Caco-2 (cell line): ENCODE results near the gene DOCK2. TPM values are rescaled to one million over a fixed set of nuclear protein-coding genes. Genes with fewer than 3 reads are reported as not detected.

Experiments used
- BruUV-seq: library from RNA; stranded (reverse); fragments of 400-500 nt; replicated peaks from 2 replicates; lab custom pipeline; 2021; lab: Mats Ljungman, UMichigan
- CTCF ChIA-PET: fragments of 300-600 bp; sonication (Branson Sonifier 250); formaldehyde crosslinking; loops from one replicate; lab custom pipeline; 2022; ENCODE audit warnings: antibody characterized with exemption; lab: Charles Lee
- POLR2A ChIA-PET: fragments of 300-600 bp; sonication (Branson Sonifier 250); formaldehyde crosslinking; loops from one replicate; lab custom pipeline; 2022; ENCODE audit warnings: antibody characterized with exemption; lab: Charles Lee
- DNase-seq, 2 experiments: peaks; one replicate each; pipeline versions ENCODE4 v3.0.0 to v3.0.0-alpha.2; 2020 to 2022
- H3K27me3 ChIP-seq: replicated peaks from 2 replicates; pipeline ENCODE4 v1.6.0; 2011; ENCODE audit warnings: low read length; ENCODE audit not compliant: control insufficient read depth, insufficient read depth
- H3K36me3 ChIP-seq: 2 replicates; pipeline ENCODE4 v1.5.1; 2011; ENCODE audit warnings: low read length; ENCODE audit not compliant: control insufficient read depth, insufficient read depth
- H3K4me1 ChIP-seq: fragments of 250-450 bp; sonication (Bioruptor Pico); 2 replicates; pipeline ENCODE4 v1.5.1; 2020; ENCODE audit warnings: mild to moderate bottlenecking
- H3K4me3 ChIP-seq: 2 replicates; pipeline ENCODE4 v1.5.1; 2011; ENCODE audit warnings: low read depth, mild to moderate bottlenecking, control low read depth, low read length
- H3K9me3 ChIP-seq: fragments of 250-450 bp; sonication (Bioruptor Pico); 2 replicates; pipeline ENCODE4 v1.5.1; 2020; ENCODE audit warnings: mild to moderate bottlenecking, moderate library complexity
- H3K27ac Mint-ChIP-seq: one replicate; pipeline ENCODE4 v1.8.0; 2022; ENCODE audit warnings: mixed read lengths; ENCODE audit not compliant: unreplicated experiment
- H3K27me3 Mint-ChIP-seq: one replicate; pipeline ENCODE4 v1.8.0; 2022; ENCODE audit warnings: mixed read lengths; ENCODE audit not compliant: insufficient read depth, unreplicated experiment
- H3K36me3 Mint-ChIP-seq: one replicate; pipeline ENCODE4 v1.8.0; 2022; ENCODE audit warnings: mild to moderate bottlenecking, mixed read lengths; ENCODE audit not compliant: insufficient read depth, unreplicated experiment
- H3K4me1 Mint-ChIP-seq: one replicate; pipeline ENCODE4 v1.8.0; 2022; ENCODE audit warnings: low read depth, mixed read lengths; ENCODE audit not compliant: unreplicated experiment
- H3K4me3 Mint-ChIP-seq: one replicate; pipeline ENCODE4 v1.8.0; 2022; ENCODE audit warnings: mild to moderate bottlenecking, moderate library complexity, mixed read lengths; ENCODE audit not compliant: unreplicated experiment
- H3K9me3 Mint-ChIP-seq: one replicate; pipeline ENCODE4 v1.8.0; 2022; ENCODE audit warnings: mixed read lengths; ENCODE audit not compliant: unreplicated experiment
- intact Hi-C: fragments of 100-400 bp; cut with micrococcal nuclease; formaldehyde crosslinking; loops from one replicate; pipeline ENCODE4 v1.10.0; 2022; ENCODE audit not compliant: unreplicated experiment
- total RNA-seq: library from RNA; stranded (reverse); gene quantifications from 2 replicates; pipeline ENCODE4 v1.2.3, GENCODE V29; 2022
- TF ChIP-seq, protein P1 (sequence below), 2 experiments: fragments of 200-600 bp in 1 of 2; IDR thresholded peaks; 1 replicate in 1 of 2; 2 replicates in 1 of 2; pipeline versions ENCODE4 v1.5.1 to v1.8.0; 2011 to 2022; ENCODE audit warnings: antibody characterized with exemption in 1 of 2, control low read depth in 1 of 2, inconsistent platforms in 1 of 2, low read depth in 1 of 2, low read length in 1 of 2, mild to moderate bottlenecking in 1 of 2, moderate library complexity in 1 of 2; ENCODE audit not compliant: insufficient read depth in 1 of 2, severe bottlenecking in 1 of 2, unreplicated experiment in 1 of 2

DOCK2 gene
- total RNA-seq, 1 experiment from 2014 or later = 0.09 TPM

- CTCF ChIA-PET = no interaction called here
- H3K4me1 ChIP-seq = no peaks in the 10 kb centered on the region
- H3K27ac Mint-ChIP-seq = no peak overlapping the region
- no peak overlapping the region for H3K4me3 ChIP-seq
- no peak overlapping the region for H3K4me3 Mint-ChIP-seq
- H3K27me3 ChIP-seq = no peaks in the 10 kb centered on the region
- H3K4me1 Mint-ChIP-seq = no peaks in the 10 kb centered on the region
- H3K9me3 Mint-ChIP-seq = no peaks in the 10 kb centered on the region
- DNase-seq = no peak
- TF ChIP-seq, protein P1, sequence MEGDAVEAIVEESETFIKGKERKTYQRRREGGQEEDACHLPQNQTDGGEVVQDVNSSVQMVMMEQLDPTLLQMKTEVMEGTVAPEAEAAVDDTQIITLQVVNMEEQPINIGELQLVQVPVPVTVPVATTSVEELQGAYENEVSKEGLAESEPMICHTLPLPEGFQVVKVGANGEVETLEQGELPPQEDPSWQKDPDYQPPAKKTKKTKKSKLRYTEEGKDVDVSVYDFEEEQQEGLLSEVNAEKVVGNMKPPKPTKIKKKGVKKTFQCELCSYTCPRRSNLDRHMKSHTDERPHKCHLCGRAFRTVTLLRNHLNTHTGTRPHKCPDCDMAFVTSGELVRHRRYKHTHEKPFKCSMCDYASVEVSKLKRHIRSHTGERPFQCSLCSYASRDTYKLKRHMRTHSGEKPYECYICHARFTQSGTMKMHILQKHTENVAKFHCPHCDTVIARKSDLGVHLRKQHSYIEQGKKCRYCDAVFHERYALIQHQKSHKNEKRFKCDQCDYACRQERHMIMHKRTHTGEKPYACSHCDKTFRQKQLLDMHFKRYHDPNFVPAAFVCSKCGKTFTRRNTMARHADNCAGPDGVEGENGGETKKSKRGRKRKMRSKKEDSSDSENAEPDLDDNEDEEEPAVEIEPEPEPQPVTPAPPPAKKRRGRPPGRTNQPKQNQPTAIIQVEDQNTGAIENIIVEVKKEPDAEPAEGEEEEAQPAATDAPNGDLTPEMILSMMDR (IDR thresholded peaks at IDR 0.05; ENCODE audit: insufficient read depth in 1 of 2, low read depth in 1 of 2, low read length in 1 of 2, severe bottlenecking in 1 of 2, unreplicated experiment in 1 of 2) = no peak
- POLR2A ChIA-PET = no interaction called here
- H3K36me3 ChIP-seq = no peaks in the 10 kb centered on the region
- no peaks in the 10 kb centered on the region for H3K36me3 Mint-ChIP-seq
- H3K9me3 ChIP-seq = no peaks in the 10 kb centered on the region
- BruUV-seq = no TSS peak
- intact Hi-C loops = no loop called here
- H3K27me3 Mint-ChIP-seq = peaks cover 26% of the 10 kb centered on the region
These were observed 401.2 kb downstream of the DOCK2 start for GRCh38 chr5:170038241-170038640.

GRCh38 chr5:170039830-170040229 is 402.8 kb downstream of the DOCK2 start:
- Histone ChIP-seq H3K36me3 (no peaks in the 10 kb centered on the region), H3K27me3 (no peaks in the 10 kb centered on the region), H3K4me3 (no peak overlapping the region), H3K4me1 (no peaks in the 10 kb centered on the region), H3K9me3 (no peaks in the 10 kb centered on the region)
- Mint-ChIP-seq H3K4me3 (no peak overlapping the region), H3K27ac (no peak overlapping the region), H3K9me3 (no peaks in the 10 kb centered on the region), H3K4me1 (no peaks in the 10 kb centered on the region), H3K36me3 (no peaks in the 10 kb centered on the region), H3K27me3 (peaks cover 32% of the 10 kb centered on the region)
- no peak for DNase-seq
- TF ChIP-seq, protein P1 (IDR thresholded peaks at IDR 0.05; ENCODE audit: insufficient read depth in 1 of 2, low read depth in 1 of 2, low read length in 1 of 2, severe bottlenecking in 1 of 2, unreplicated experiment in 1 of 2) = no peak
- no TSS peak for BruUV-seq
- CTCF ChIA-PET = no interaction called here
- intact Hi-C loops = no loop called here
- POLR2A ChIA-PET = interaction anchor here (0.7 kb wide), 1 partner anchor 21 kb away, joined by 3 read pairs; no protein-coding TSS in a partner anchor

DNA sequence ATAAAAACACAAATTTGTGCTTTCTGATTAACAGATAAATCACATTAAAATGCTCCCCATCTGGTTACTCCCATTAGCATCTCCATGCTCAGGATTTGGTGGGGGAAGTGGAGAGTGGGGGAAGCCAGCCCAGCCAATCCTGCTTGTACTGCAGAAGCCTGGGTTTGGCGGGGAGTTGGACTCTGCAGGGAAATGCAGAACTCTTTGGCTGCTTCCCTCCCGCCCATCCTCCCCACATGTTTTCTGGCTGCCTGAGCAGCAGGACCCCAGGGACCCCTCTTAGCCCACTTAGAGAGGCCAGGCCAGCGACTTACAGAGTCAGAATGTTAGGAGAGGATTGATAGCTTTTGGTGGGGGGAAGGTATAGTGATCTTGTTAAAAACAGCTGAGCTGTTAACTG is 409.2 kb downstream of the DOCK2 start:
- Mint-ChIP-seq H3K9me3 (no peaks in the 10 kb centered on the region), H3K36me3 (no peaks in the 10 kb centered on the region), H3K27me3 (peaks cover 19% of the 10 kb centered on the region), H3K4me3 (no peak overlapping the region), H3K27ac (no peak overlapping the region), H3K4me1 (no peaks in the 10 kb centered on the region)
- Histone ChIP-seq H3K27me3 (no peaks in the 10 kb centered on the region; the same call in 1 of the 2 replicates), H3K4me3 (no peak overlapping the region), H3K36me3 (no peaks in the 10 kb centered on the region), H3K4me1 (no peaks in the 10 kb centered on the region), H3K9me3 (no peaks in the 10 kb centered on the region)
- DNase-seq = no peak
- POLR2A ChIA-PET = no interaction called here
- no TSS peak for BruUV-seq
- TF ChIP-seq, protein P1 (IDR thresholded peaks at IDR 0.05; ENCODE audit: insufficient read depth in 1 of 2, low read depth in 1 of 2, low read length in 1 of 2, severe bottlenecking in 1 of 2, unreplicated experiment in 1 of 2) = no peak
- intact Hi-C loops = no loop called here
- CTCF ChIA-PET = no interaction called here
